HG02970 (cell line): ENCODE measurements around the gene CRADD.
"Not testable (repeated sequence)": the region's sequence is repeated elsewhere in the genome, so short reads cannot be mapped to it uniquely, and the experiment has no call there.

Source experiments
- ATAC-seq: cut with Tn5 transposase; IDR thresholded peaks from one replicate; pipeline ENCODE4 v1.9.1; 2021; ENCODE audit warnings: mild to moderate bottlenecking, moderate library complexity, moderate number of reproducible peaks; ENCODE audit not compliant: unreplicated experiment, low FRiP score

Gene CRADD

DNA sequence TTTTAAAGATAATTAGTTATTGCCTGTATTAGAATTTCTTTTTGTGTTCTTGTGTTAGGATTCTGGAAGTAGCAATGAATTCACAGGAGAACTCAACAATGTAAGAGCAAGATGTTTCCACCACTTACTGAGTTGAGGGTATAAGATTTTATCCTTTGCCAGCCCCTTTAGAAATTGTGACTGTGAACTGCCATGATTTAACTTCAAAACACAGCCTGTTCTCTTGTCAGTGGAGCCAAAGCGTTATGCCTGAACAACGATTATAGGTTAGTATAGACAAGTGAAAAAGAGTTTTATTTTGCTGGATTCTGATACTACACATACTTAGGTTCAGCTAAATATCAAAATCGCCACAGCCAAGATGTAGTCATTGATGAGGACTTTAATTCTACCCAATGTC, 101.6 kb downstream of the CRADD start:
- ATAC-seq: no peak

DNA sequence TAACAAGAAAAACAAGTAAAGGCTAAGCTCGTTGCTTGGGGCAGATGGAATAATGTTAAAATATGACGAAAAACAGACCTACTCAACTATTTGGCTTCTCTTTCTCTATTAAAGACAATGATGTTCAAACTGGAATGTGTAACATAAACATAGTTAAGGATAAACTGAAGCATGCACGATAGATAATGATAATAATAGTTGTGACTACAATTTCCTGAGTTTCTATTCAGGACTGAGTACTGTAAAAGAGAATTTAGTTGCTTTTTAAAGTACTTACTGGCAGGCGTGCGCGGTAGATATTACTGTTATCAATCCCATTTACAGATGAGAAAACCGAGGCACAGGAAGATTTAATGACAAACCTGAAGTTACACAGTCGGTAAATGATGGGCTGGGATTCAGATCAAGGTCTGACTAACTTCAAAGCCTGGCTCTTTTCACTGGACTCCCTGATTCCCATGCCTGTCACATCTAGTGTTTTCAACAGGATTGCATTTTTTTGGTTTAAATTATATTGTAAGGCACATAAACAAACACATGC, 103.0 kb downstream of the CRADD start:
- ATAC-seq: no peak

- not testable (repeated sequence) for ATAC-seq
Measured at GRCh38 chr12:93780886-93781285, 103.7 kb downstream of the CRADD start.

- ATAC-seq: not testable (repeated sequence)
Measured at GRCh38 chr12:93781961-93782360, 104.8 kb downstream of the CRADD start.

- no peak for ATAC-seq
Measured at GRCh38 chr12:93782853-93783252, 105.7 kb downstream of the CRADD start.

DNA sequence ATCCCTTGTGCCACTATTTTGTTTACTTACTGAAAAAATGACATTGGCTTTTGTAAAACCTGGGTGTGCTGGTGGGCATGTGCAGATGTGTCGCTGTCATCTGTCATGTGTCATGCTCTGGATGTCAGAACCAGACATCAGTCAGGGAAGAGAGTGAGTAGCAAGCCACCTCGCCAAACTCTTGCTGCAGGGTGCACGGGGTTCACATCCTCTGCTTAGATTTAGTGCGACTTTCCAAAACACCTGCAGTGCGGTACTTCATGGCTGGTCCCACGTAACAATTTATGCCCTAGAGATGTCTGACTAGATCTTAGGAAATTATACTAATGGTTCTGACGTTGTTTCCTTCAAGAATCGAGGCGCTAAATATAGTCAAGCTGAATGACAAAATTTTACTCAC, 106.7 kb downstream of the CRADD start:
- ATAC-seq: no peak

- no peak for ATAC-seq
Measured at GRCh38 chr12:93784339-93785086, 107.3 kb downstream of the CRADD start.

GRCh38 chr12:93785249-93786010, 108.3 kb downstream of the CRADD start:
- no peak for ATAC-seq

DNA sequence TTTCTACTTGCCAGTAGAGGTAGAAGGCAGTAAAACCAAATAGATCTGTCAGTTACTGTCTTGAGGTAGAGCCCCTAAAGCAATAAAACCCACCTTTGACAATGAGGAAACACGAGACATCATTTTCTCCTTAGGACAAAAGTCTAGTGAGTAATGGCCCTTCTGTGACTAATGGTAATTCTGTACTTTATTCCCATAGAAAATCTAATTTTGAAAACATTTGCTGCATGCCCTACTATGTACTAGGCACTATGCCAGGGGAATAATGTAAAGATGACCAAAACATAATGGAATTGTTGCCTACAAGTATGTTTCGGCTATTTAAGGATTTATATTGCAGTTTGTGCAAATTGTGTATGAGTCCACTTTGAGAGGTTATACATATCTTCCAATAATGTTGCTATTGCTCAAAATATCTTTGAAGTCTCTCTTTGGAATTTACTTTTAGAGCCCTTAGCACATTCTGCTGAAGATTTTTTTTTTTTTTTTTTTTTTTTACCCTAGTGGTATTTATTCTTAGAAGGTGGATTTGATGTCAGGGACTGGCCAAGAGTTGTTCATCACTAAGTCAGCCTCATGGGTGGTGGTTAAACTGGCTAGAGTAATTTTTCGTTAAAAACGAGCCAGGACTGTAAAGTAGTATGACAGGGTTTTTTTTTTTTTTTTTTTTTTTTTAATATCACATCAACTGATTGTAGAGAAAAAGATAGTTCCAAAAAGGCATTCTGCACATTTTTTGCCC, 109.7 kb downstream of the CRADD start:
- ATAC-seq: no peak

DNA sequence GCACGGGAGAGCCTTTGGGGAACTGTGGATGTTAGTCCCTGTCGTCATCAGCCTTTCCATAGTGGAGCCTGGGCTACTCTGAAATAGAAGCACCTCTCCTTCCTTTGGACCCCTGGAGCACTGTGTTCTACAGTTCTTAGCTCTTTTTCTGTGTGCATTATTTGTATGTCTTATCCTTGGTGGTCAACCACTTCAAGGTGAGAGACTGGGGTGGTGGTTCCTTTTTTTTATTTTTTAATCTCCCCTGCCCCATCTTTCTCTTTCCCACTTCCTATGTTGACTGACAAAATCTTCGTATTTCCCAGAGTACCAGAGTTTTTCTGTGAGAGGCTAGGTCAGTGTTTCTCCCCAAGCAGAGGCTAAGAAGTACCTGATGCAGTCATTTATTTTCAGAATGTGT, 111.7 kb downstream of the CRADD start:
- ATAC-seq: no peak

- no peak for ATAC-seq
Measured at GRCh38 chr12:93789767-93790166, 112.6 kb downstream of the CRADD start.

DNA sequence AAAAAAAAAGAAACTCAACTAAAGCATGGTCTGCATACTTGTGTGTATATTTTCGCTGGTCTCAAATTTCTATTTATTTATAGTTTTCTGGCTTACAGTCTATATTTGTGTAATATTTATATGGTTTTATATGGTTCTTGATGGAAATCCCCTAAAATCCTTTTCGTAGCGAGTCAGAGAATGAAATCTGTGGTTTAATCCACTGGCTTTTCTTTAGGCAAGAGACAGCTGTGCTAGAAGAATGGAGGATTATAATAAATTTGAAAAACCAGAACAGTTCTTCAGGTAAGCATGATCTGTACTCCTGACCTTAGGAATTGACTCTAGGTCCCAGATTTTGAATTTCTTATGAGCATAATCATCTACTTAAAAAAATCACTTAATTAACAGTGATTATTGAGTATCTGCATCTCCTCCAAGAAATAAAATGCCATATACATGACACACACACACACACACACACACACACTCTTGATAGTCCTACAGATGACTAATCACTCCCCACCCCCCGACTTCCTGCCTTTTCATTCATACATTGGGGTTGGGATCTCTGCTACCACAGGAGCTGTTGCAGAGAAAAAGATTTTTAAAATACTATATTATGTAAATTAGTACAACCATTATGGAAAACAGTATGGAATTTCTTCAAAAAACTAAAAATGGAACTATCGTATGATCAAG, 113.4 kb downstream of the CRADD start:
- ATAC-seq: no peak

GRCh38 chr12:93793007-93793406, 115.8 kb downstream of the CRADD start:
- ATAC-seq: no peak

DNA sequence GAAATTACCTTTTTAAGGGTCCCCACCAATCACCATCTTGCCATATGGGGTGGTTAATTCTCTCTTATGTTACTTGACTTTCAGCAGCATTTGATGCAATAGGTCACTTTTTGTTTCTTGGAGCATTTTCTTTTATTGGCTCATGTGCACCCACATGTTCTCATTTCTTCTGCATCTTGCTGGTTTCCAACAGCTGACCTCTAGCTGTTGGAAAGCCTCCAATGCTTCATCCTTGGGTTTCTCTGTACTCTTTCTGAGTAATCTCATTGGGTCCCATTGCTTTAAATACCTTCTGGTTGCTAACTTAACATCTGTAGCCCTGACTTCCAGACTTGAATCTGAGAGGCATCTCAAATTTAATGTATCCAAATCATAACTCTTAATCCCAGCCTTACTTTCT, 116.8 kb downstream of the CRADD start:
- ATAC-seq: no peak

GRCh38 chr12:93794738-93795137, 117.6 kb downstream of the CRADD start:
- no peak for ATAC-seq

DNA sequence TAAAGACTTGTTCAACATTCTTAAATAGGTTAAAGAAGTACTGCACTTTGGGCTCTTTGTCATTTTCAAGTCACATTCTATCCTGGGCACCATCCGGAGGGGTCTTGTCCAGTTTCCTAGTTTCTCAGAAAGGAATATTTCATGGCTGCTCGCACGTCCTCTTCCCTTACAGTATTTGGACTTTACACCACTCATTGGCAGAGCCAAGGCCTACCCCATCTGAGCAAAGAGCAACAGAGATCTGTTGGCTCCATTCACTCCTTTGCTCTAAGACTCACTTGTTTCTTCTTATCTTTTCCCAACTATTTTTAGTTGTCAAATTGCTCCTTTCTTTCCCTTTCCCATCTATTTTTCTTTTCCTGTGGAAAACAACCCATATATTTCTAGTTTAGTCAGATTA, 118.2 kb downstream of the CRADD start:
- ATAC-seq: no peak

- no peak for ATAC-seq
Measured at GRCh38 chr12:93796729-93797128, 119.6 kb downstream of the CRADD start.

DNA sequence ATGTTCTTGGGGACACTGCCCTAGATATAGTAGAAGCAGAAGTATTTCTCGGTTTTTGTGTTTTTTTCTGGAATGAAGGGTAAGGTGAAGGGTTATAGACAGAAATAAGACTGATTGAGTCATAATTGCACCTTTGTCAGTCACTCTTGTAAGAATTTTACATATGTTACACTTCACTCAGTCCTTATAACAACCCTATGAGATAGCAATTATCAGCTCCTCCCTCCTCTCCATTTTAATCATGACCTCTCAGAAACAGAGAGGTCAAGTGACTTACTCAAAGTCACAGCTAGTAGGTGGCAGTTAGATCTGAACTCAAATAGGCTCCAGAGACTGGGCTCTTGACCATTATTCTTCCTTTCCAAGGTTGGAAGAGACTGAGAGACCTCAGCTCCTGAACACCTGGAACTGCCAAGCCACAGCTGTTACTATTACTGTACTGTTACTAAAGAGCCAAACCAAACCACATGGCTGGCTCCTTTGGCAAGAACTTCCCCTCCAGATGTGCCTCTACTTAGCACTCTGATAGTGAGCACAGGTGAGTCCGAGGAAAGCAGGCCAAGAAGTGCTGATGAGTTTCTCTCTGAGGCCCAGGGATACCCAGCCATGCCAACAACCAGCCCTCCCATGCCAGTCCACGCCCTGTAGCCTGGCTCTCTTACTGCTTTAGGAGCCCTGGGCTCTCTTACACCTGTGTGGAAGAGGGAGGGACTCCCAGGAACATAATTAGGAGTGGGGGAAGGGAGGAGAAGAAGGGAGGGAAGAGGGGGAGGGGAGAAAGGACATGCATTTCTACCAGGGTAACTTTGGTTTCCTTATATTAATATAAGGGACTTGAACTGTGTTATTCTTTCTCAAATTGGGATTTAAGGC, 121.3 kb downstream of the CRADD start:
- ATAC-seq: no peak

DNA sequence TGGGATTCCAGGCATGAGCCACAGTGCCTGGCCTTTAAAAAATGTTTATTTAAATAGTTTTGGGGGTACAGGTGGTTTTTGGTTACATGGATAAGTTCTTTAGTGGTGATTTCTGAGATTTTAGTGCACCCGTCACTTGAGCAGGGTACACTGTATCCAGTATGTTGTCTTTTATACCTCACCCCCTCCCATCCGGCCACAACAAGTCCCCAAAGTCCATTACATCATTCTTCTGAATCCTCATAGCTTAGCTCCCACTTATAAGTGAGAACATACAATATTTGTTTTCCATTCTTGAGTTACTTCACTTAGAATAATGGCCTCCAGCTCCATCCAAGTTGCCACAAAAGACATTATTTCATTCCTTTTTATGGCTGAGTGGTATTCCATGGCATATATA, 124.5 kb downstream of the CRADD start:
- not testable (repeated sequence) for ATAC-seq
